ENCODE measurements around the gene HIKESHI. TPM values are rescaled to one million over a fixed set of nuclear protein-coding genes. Genes with fewer than 3 reads are reported as not detected.

Gene HIKESHI
- total RNA-seq, 1 donor from 2014 or later = 48.1 TPM

DNA sequence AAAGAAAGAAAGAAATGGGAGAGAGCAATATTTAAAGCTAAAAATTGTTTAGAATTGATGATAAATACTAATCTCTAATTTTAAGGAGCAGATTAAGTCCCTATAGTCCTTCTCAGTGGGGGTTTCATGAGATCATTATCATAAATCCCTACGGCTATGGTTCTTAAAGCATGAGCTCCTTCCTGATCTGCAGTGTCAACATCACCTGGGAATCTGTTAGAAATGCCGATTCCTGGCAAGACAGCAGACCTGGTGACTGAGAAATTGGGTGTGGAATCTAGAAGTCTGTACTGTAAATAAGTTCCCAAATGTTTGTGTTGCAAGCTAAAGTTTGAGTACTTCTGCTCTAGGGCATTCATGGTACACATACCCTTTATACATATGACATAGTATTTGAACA is 12.6 kb downstream of the HIKESHI start:
- no peaks in the 10 kb centered on the region for H3K27me3 ChIP-seq (ENCODE audit: low read depth)
- H3K4me3 ChIP-seq = no peak overlapping the region
- no peak for TF ChIP-seq CTCF (IDR thresholded peaks at IDR 0.05; ENCODE audit: borderline replicate concordance)
- peaks cover 4% of the 10 kb centered on the region for H3K9me3 ChIP-seq (replicated peaks)
- no peak overlapping the region for H3K27ac ChIP-seq (replicated peaks)
- intact Hi-C loops (cut with micrococcal nuclease) = no loop called here
- no peak for DNase-seq
- H3K4me1 ChIP-seq = no peaks in the 10 kb centered on the region
- peaks cover 36% of the 10 kb centered on the region for H3K36me3 ChIP-seq

DNA sequence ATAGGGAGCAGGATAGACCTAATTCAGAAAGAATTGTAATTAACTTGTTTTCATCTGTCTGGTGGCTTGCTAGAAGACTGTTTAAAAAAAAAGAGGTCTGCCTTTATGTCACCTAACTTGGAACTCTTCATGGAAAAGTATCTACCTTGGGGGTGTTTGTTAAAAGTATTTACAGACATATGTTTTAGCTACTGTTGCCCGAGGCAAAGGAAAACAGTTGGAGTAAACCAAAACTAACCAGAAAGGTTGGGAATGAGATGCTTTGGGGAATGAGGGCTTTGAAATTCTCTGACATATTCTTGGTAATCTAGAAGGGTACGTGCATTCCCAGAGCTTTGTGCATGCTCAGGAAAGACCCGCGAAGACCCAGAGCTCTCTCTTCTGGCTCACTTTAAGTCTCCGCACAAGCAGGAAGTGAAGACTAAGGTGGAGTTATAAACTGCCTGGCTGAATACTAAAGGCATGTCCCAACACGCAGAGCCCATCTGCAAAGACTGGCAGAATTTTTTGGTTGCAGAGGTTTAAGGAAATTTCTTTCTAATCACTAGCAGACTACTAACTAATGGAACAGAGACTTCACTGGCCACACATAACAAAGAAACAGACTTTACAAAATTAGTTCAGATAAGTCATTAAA is 33.2 kb downstream of the HIKESHI start:
- H3K27ac ChIP-seq (replicated peaks) = no peak overlapping the region
- H3K27me3 ChIP-seq (ENCODE audit: low read depth) = no peaks in the 10 kb centered on the region
- intact Hi-C loops (cut with micrococcal nuclease) = no loop called here
- H3K4me3 ChIP-seq = no peak overlapping the region
- peaks cover 57% of the 10 kb centered on the region for H3K36me3 ChIP-seq
- no peak for TF ChIP-seq CTCF (IDR thresholded peaks at IDR 0.05; ENCODE audit: borderline replicate concordance)
- H3K9me3 ChIP-seq (replicated peaks) = peaks cover 4% of the 10 kb centered on the region
- no peaks in the 10 kb centered on the region for H3K4me1 ChIP-seq
- no peak for DNase-seq

DNA sequence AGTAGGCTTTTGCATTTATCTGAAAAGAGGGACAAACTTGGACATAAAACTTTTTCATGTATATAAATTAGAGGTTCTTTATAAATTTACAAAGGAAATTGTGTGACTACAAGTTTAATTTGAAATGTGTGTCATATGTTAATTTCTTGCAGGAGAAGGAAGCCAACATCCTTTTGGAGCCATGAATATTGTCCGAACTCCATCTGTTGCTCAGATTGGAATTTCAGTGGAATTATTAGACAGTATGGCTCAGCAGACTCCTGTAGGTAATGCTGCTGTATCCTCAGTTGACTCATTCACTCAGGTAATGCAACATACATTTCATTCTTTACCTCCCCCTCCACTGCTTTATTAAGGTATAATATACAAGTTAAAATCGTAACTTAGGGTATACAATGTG is 35.2 kb downstream of the HIKESHI start:
- DNase-seq = no peak
- intact Hi-C loops (cut with micrococcal nuclease) = no loop called here
- Histone ChIP-seq H3K4me3 (no peak overlapping the region), H3K27me3 (ENCODE audit: low read depth) (no peaks in the 10 kb centered on the region), H3K9me3 (replicated peaks) (peaks cover 4% of the 10 kb centered on the region), H3K27ac (replicated peaks) (no peak overlapping the region), H3K4me1 (no peaks in the 10 kb centered on the region), H3K36me3 (peaks cover 57% of the 10 kb centered on the region)
- TF ChIP-seq CTCF (IDR thresholded peaks at IDR 0.05; ENCODE audit: borderline replicate concordance) = no peak

DNA sequence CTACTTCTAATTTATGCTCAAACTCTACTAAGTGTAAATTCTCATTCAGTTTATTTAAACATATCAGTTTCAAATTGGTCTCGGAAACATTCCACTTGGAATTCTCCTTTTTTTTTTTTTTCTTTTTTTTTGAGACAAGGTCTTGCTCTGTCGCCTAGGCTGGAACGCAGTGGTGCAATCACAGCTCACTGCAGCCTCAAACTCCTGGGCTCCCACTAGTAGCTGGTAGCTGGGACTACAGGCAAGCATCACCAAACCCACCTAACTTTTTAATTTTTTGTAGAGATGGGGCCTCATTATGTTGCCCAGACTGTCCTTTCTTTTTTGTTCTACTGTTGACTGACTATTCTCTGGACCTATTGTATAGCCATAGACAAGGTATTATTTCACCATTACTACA is 39.3 kb downstream of the HIKESHI start:
- TF ChIP-seq CTCF (IDR thresholded peaks at IDR 0.05; ENCODE audit: borderline replicate concordance) = no peak
- H3K36me3 ChIP-seq = peaks cover 57% of the 10 kb centered on the region
- DNase-seq = no peak
- no peak overlapping the region for H3K27ac ChIP-seq (replicated peaks)
- no peaks in the 10 kb centered on the region for H3K4me1 ChIP-seq
- intact Hi-C loops (cut with micrococcal nuclease) = no loop called here
- H3K27me3 ChIP-seq (ENCODE audit: low read depth) = no peaks in the 10 kb centered on the region
- no peak overlapping the region for H3K4me3 ChIP-seq
- H3K9me3 ChIP-seq (replicated peaks) = peaks cover 2% of the 10 kb centered on the region

- Histone ChIP-seq H3K27ac (replicated peaks) (no peak overlapping the region), H3K27me3 (ENCODE audit: low read depth) (no peaks in the 10 kb centered on the region), H3K4me3 (no peak overlapping the region), H3K9me3 (replicated peaks) (no peaks in the 10 kb centered on the region), H3K4me1 (no peaks in the 10 kb centered on the region), H3K36me3 (peaks cover 29% of the 10 kb centered on the region)
- intact Hi-C loops (cut with micrococcal nuclease) = no loop called here
- no peak for TF ChIP-seq CTCF (IDR thresholded peaks at IDR 0.05; ENCODE audit: borderline replicate concordance)
- no peak for DNase-seq
Observed at GRCh38 chr11:86346513-86346912, 44.5 kb downstream of the HIKESHI start.

Measured in left ventricle myocardium inferior (tissue), 1 donor.